ENCODE data around the gene PTCH2.
A peak's percentile ranks its signal among the peaks of the same experiment; 100 is the strongest.
"Not testable (repeated sequence)": the region's sequence is repeated elsewhere in the genome, so short reads cannot be mapped to it uniquely, and the experiment has no call there.

Gene PTCH2

DNA sequence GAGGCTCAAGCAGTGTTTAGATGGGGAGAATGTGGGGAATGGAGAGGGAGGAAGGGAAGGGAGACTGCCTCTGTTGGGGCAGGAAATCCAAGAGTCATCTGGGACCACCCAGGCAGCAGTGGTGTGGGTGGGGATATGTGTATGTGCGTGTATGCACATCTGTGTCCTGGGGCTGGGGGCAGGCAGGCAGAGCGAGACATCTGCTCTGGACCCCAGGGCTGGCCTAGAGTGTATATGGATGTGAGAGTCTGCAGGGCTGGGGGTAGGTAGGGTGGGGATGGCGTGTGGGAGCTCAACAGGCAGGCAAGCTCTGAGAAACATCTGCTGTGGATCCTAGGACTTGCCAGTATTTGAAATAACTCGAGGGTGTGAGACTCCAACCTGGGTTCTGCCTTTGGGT, 3.5 kb downstream of the PTCH2 start:
- TF ChIP-seq, protein P1, sequence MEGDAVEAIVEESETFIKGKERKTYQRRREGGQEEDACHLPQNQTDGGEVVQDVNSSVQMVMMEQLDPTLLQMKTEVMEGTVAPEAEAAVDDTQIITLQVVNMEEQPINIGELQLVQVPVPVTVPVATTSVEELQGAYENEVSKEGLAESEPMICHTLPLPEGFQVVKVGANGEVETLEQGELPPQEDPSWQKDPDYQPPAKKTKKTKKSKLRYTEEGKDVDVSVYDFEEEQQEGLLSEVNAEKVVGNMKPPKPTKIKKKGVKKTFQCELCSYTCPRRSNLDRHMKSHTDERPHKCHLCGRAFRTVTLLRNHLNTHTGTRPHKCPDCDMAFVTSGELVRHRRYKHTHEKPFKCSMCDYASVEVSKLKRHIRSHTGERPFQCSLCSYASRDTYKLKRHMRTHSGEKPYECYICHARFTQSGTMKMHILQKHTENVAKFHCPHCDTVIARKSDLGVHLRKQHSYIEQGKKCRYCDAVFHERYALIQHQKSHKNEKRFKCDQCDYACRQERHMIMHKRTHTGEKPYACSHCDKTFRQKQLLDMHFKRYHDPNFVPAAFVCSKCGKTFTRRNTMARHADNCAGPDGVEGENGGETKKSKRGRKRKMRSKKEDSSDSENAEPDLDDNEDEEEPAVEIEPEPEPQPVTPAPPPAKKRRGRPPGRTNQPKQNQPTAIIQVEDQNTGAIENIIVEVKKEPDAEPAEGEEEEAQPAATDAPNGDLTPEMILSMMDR (conservative IDR thresholded peaks at IDR 0.05; ENCODE audit: low read depth, low read length), result no peak
- DNase-seq (ENCODE audit: low read depth), result no peak
- no peak overlapping the region for H3K4me3 ChIP-seq (ENCODE audit: low read length)

DNA sequence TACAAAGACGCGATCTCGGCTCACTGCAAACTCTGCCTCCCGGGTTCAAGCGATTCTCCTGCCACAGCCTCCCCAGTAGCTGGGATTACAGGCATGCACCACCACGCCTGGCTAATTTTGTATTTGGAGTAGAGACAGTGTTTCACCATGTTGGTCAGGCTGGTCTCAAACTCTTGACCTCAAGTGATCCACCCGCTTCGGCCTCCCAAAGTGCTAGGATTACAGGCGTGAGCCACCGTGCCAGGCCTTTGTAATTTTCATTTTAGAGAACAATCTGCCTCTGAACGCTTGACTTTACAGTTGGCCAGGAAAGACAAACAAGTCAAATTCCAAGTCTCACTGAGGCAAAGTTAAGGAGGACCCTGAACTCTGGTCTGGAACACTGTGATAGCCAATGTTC, 4.8 kb downstream of the PTCH2 start:
- not testable (repeated sequence) for DNase-seq (ENCODE audit: low read depth); H3K4me3 ChIP-seq (ENCODE audit: low read length)

DNA sequence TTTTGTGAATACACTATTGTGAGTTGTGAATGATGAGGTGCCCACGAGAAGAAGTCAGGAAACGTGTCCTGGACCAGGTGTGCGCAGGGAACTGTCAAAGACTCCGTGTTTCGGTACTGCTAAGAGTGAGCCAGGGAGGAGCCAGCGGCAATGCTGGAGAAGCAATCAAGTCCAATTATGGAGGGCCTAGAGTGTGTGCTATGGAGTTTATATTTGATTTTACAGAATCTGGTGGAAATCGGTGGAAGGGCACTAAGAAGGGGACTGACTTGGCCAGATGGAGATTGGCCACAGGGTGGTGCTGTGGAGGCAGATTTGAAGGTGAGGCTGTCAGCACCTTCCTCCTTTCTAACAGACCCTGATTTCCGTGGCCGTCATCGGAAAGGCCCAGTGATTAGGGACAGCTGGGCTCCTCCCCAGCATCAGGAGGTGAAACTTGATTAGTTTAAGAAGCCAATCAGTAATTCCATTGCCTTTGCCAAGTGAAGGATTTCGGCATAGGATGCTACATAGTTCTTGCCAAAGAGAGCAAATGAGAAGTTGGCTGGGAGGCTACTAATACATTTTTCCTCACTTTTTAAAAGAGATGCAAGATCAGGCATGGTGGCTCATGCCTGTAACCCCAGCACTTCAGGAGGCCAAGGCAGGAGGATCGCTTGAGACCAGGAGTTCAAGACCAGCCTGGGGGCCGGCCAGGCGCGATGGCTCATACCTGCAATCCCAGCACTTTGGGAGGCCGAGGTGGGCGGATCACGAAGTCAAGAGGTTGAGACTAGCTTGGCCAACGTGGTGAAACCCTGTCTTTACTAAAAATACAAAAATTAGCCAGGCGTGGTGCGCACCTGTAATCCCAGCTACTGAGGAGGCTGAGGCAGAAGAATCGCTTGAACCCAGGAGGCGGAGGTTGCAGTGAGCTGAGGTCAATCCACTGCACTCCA, 7.0 kb downstream of the PTCH2 start:
- H3K4me3 ChIP-seq (ENCODE audit: low read length), result no peak overlapping the region
- TF ChIP-seq, protein P1 (conservative IDR thresholded peaks at IDR 0.05; ENCODE audit: low read depth, low read length), result peak; percentile 93
- no peak for DNase-seq (ENCODE audit: low read depth)

DNA sequence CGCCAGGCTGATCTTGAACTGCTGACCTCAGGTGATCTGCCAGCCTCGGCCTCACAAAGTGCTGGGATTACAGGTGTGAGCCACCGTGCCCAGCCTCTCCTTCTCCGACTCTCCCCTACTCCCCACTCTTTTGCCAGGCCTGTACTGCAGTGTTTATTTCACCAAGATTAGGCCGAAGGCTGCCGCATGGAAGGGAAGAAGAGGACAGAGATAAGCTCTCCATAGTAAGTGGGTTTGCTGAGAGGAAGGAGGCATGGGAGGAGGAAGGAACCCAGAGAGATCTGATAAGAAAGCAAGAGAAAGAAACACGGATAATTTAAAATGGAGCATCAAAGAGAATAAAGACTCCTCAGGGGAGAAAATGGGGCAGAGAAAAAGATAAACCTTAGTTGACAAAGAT, 8.7 kb downstream of the PTCH2 start:
- TF ChIP-seq, protein P1 (conservative IDR thresholded peaks at IDR 0.05; ENCODE audit: low read depth, low read length), result no peak
- DNase-seq (ENCODE audit: low read depth), result no peak

DNA sequence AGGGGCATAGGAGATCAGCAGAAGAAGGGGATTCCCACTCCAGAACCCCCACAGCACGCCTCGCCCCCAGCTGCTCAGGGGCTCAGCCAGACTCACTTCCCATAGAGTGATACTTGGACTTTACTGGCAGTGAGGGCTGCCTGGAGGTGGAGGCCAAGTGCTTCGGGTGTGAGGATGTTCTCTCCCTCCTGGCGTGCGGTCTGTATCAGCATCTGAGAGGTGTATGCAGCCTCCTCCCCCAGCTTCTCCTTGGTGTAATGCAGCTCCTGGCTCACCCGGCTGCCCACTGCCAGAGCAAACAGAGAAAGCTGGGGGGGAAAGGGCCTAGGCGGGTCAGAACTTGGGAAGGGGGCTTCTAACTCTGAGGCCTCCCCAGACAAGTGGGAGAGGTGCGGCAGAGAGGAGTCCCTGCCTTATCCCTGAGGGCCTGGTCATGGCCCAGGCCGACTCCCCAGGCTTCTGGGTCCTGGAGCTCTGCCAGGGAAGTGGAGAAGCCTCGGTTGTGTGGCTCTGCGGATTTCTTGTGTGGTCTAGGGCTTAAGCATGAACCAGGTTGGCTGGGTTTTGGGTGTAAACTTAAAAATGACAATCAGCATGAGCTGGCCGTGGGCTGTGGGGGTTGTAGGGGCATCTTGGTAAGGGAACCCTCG, 10.9 kb downstream of the PTCH2 start:
- H3K4me3 ChIP-seq (ENCODE audit: low read length), result no peak overlapping the region
- TF ChIP-seq, protein P1 (conservative IDR thresholded peaks at IDR 0.05; ENCODE audit: low read depth, low read length), result no peak
- DNase-seq (ENCODE audit: low read depth), result no peak

More for the DNA sequence above, 8.7 kb downstream of the PTCH2 start:
- H3K4me3 ChIP-seq (ENCODE audit: low read length), result no peak overlapping the region

DNA sequence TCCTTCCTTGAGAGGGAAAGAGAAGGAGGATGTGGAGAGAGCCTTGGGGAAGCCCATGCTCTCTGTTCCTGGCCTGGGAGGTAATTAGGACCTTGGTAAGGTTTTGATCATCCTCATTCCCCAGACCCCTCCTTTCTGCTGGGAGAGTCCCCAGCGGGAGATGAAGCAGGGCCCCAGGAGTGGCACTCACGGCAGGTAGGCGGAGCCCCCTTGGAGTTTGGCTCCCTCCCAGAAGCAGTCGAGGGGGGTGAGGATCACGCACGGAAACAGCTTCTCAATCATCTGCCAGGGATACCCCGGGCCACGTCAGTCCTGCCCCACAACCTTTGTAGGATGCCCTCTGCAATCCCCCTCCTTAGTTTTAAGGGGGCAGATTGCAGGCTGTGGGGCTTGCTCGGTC, 11.5 kb downstream of the PTCH2 start:
- H3K4me3 ChIP-seq (ENCODE audit: low read length), result no peak overlapping the region
- TF ChIP-seq, protein P1 (conservative IDR thresholded peaks at IDR 0.05; ENCODE audit: low read depth, low read length), result no peak
- DNase-seq (ENCODE audit: low read depth), result no peak

DNA sequence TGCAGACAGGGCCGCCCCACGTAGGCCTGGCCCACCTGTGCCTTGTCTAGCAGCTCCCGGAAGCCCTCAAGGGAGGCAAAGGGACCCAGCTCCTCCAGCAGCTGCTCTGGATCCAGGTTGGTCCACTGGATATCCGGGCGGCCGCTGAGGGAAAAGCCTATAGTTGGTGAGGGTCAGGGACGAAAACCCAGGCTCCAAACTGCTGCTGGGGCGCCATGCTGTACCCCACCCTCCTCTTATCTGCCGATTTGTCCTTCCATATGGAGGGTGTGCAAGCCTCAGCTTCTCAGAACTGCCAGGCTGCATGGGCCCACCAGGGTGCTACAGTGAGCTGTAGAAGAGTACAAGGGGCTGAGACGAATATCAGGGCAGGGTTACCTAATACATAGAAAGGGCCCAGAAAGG, 12.2 kb downstream of the PTCH2 start:
- TF ChIP-seq, protein P1 (conservative IDR thresholded peaks at IDR 0.05; ENCODE audit: low read depth, low read length), result no peak
- no peak for DNase-seq (ENCODE audit: low read depth)
- H3K4me3 ChIP-seq (ENCODE audit: low read length), result no peak overlapping the region

Data from retinal pigment epithelial cell (primary cell).